Thyroid gland (tissue), 4 donors: ENCODE measurements around the gene LRRN4CL.

Experiments used
- CTCF ChIP-seq, 6 experiments: fragments of 200-600 bp in 3 of 6; fragments of 450-650 bp in 3 of 6; sonication (generic) in 3 of 6; IDR thresholded peaks; one replicate each; pipeline ENCODE4 v1.5.1; 2016 to 2019; ENCODE audit warnings: antibody characterized with exemption in 6 of 6, mild to moderate bottlenecking in 2 of 6, inconsistent platforms in 1 of 6, moderate library complexity in 1 of 6
- POLR2A ChIP-seq, 2 donors: fragments of 450-650 bp; IDR thresholded peaks; one replicate each; pipeline ENCODE4 v1.6.1; 2017; ENCODE audit warnings: antibody characterized with exemption in 2 of 2, mild to moderate bottlenecking in 2 of 2, moderate library complexity in 1 of 2

- no peak for TF ChIP-seq POLR2A (IDR thresholded peaks at IDR 0.05)
- no peak for TF ChIP-seq CTCF (IDR thresholded peaks at IDR 0.05)
Measured at GRCh38 chr11:62721994-62722393, 32.7 kb upstream of the LRRN4CL start.
